Endothelial cell of umbilical vein (primary cell): ENCODE results near the gene ZCRB1.

ENCODE experiments used
- EZH2 ChIP-seq: IDR thresholded peaks from 2 replicates; pipeline ENCODE4 v1.6.1; 2012; ENCODE audit warnings: borderline replicate concordance, low read depth, mild to moderate bottlenecking, moderate library complexity, low read length, inconsistent platforms; ENCODE audit not compliant: severe bottlenecking
- POLR2A ChIP-seq: IDR thresholded peaks from 2 replicates; pipeline ENCODE4 v1.6.1; 2012; ENCODE audit warnings: low read depth, mild to moderate bottlenecking, control low read depth, low read length
- POLR2AphosphoS5 ChIP-seq: IDR thresholded peaks from 2 replicates; pipeline ENCODE4 v1.6.1; 2012; ENCODE audit warnings: low read depth, mild to moderate bottlenecking, control low read depth, low read length, moderate library complexity; ENCODE audit not compliant: insufficient read depth
- TF ChIP-seq, protein P1 (sequence below), 2 donors: IDR thresholded peaks; 1 replicate in 1 of 2; 2 replicates in 1 of 2; pipeline ENCODE4 v1.5.1; 2011; ENCODE audit warnings: low read length in 2 of 2, mild to moderate bottlenecking in 2 of 2, moderate library complexity in 2 of 2, control low read depth in 1 of 2, inconsistent platforms in 1 of 2, low read depth in 1 of 2; ENCODE audit not compliant: insufficient read depth in 1 of 2; ENCODE audit errors: extremely low read depth in 1 of 2
- TF ChIP-seq, protein P2 (sequence below): IDR thresholded peaks from 2 replicates; pipeline ENCODE4 v1.6.1; 2011; ENCODE audit not compliant: insufficient read depth, insufficient read length

DNA sequence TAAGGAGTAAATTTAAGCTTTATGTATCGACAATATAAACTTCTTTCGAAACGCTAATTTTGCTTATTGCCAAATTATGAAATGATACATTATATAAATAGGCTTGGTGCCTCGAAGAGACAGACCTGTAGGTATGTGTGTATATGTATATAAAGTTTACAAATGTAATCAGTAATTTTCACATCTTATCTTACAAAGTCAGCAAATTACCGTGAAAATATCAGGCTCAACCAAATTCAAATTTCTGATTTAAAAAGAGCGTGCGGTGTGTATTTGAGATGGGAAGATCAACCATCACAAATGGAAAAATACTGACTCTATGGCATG is 605 bp downstream of the ZCRB1 start:
- TF ChIP-seq, protein P1, sequence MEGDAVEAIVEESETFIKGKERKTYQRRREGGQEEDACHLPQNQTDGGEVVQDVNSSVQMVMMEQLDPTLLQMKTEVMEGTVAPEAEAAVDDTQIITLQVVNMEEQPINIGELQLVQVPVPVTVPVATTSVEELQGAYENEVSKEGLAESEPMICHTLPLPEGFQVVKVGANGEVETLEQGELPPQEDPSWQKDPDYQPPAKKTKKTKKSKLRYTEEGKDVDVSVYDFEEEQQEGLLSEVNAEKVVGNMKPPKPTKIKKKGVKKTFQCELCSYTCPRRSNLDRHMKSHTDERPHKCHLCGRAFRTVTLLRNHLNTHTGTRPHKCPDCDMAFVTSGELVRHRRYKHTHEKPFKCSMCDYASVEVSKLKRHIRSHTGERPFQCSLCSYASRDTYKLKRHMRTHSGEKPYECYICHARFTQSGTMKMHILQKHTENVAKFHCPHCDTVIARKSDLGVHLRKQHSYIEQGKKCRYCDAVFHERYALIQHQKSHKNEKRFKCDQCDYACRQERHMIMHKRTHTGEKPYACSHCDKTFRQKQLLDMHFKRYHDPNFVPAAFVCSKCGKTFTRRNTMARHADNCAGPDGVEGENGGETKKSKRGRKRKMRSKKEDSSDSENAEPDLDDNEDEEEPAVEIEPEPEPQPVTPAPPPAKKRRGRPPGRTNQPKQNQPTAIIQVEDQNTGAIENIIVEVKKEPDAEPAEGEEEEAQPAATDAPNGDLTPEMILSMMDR (IDR thresholded peaks at IDR 0.05; ENCODE audit: extremely low read depth in 1 of 2, insufficient read depth in 1 of 2, low read depth in 1 of 2, low read length in 2 of 2) = no peak
- TF ChIP-seq POLR2A (no peak), EZH2 (no peak), POLR2AphosphoS5 (no peak)
- TF ChIP-seq, protein P2, sequence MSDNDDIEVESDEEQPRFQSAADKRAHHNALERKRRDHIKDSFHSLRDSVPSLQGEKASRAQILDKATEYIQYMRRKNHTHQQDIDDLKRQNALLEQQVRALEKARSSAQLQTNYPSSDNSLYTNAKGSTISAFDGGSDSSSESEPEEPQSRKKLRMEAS = no peak
